Left lung (tissue), 10 donors: Measurements from ENCODE around the gene ADGRG4. TPM values are rescaled to one million over a fixed set of nuclear protein-coding genes. Genes with fewer than 3 reads are reported as not detected.

Experiments
- ATAC-seq: fragments of 200-7000 bp; cut with Tn5 transposase; one replicate; pipeline ENCODE4 v1.9.1; 2020; ENCODE audit warnings: moderate library complexity
- DNase-seq, 4 donors: peaks; one replicate each; pipeline ENCODE4 v3.0.0-alpha.2; 2013 to 2020
- H3K27ac ChIP-seq, 2 donors: fragments of 200-600 bp; sonication (generic) in 1 of 2; one replicate each; pipeline versions ENCODE4 v1.5.0 to v1.8.0; 2020 to 2021
- H3K27me3 ChIP-seq, 2 donors: fragments of 200-600 bp; sonication (generic) in 1 of 2; one replicate each; pipeline versions ENCODE4 v1.5.0 to v1.8.0; 2020 to 2021
- H3K36me3 ChIP-seq, 2 donors: fragments of 200-600 bp; sonication (generic) in 1 of 2; one replicate each; pipeline versions ENCODE4 v1.5.0 to v1.8.0; 2020 to 2021
- H3K4me1 ChIP-seq, 2 donors: fragments of 200-600 bp; one replicate each; pipeline ENCODE4 v1.8.0; 2021
- H3K4me3 ChIP-seq, 2 donors: fragments of 200-600 bp; sonication (generic) in 1 of 2; one replicate each; pipeline versions ENCODE4 v1.5.0 to v1.8.0; 2020 to 2021; ENCODE audit warnings: mild to moderate bottlenecking in 1 of 2
- H3K9me3 ChIP-seq, 2 donors: fragments of 200-600 bp; sonication (generic) in 1 of 2; one replicate each; pipeline versions ENCODE4 v1.5.0 to v1.8.0; 2020 to 2021
- CTCF ChIP-seq, 2 donors: fragments of 200-600 bp; sonication (generic) in 1 of 2; IDR thresholded peaks; one replicate each; pipeline versions ENCODE4 v1.5.0 to v1.8.0; 2021; ENCODE audit warnings: antibody characterized with exemption in 2 of 2
- intact Hi-C, 2 donors: fragments of 100-400 bp; cut with DNase I; formaldehyde crosslinking; loops; one replicate each; pipeline versions ENCODE4 v1.11.2 to v1.14.2; 2022
- polyA plus RNA-seq, 6 donors: library from polyadenylated mRNA; unstranded; fragments of 120-200 nt; gene quantifications; one replicate each; pipeline ENCODE4 v1.2.1, GENCODE V29; 2013; ENCODE audit not compliant: insufficient read length in 6 of 6
- total RNA-seq, 2 donors: library from RNA; stranded (reverse); fragmentation: NEBNext Ultra II Directional; extraction: Animal tissue kit (Norgen Biotek cat#: 25700); gene quantifications; one replicate each; pipeline ENCODE4 v1.2.1, GENCODE V29; 2021
- donor health status: DM: no; HTN: yes; CAD: no.
- donor health status: DM: no; HTN: no; CAD: no.

ADGRG4 gene
- total and polyA plus RNA-seq, 8 donors = 0.03 TPM; not detected in 7

- no peak for ATAC-seq
- H3K36me3 ChIP-seq = no peaks in the 10 kb centered on the region
- no peak for DNase-seq
- H3K4me1 ChIP-seq = no peaks in the 10 kb centered on the region
- no peaks in the 10 kb centered on the region for H3K27me3 ChIP-seq
- H3K4me3 ChIP-seq = no peak overlapping the region
- no peak for TF ChIP-seq CTCF (IDR thresholded peaks at IDR 0.05)
- H3K27ac ChIP-seq = no peak overlapping the region
- intact Hi-C loops = no loop called here
- no peaks in the 10 kb centered on the region for H3K9me3 ChIP-seq
Observed at GRCh38 chrX:136376713-136377112, 76.0 kb downstream of the ADGRG4 start.

GRCh38 chrX:136380010-136380769 is 79.4 kb downstream of the ADGRG4 start:
- Histone ChIP-seq H3K9me3 (no peaks in the 10 kb centered on the region), H3K4me3 (no peak overlapping the region), H3K27ac (no peak overlapping the region), H3K27me3 (no peaks in the 10 kb centered on the region), H3K36me3 (no peaks in the 10 kb centered on the region), H3K4me1 (no peaks in the 10 kb centered on the region)
- no peak for TF ChIP-seq CTCF (IDR thresholded peaks at IDR 0.05)
- intact Hi-C loops = no loop called here
- DNase-seq (no peak), ATAC-seq (no peak)

GRCh38 chrX:136386173-136386572 is 85.4 kb downstream of the ADGRG4 start:
- intact Hi-C loops = no loop called here
- Histone ChIP-seq H3K4me3 (no peak overlapping the region), H3K36me3 (no peaks in the 10 kb centered on the region), H3K27ac (no peak overlapping the region), H3K9me3 (no peaks in the 10 kb centered on the region), H3K27me3 (no peaks in the 10 kb centered on the region), H3K4me1 (no peaks in the 10 kb centered on the region)
- DNase-seq (no peak), ATAC-seq (no peak)
- TF ChIP-seq CTCF (IDR thresholded peaks at IDR 0.05) = no peak

- Histone ChIP-seq H3K4me3 (no peak overlapping the region), H3K27me3 (no peaks in the 10 kb centered on the region), H3K36me3 (no peaks in the 10 kb centered on the region), H3K27ac (no peak overlapping the region), H3K9me3 (no peaks in the 10 kb centered on the region), H3K4me1 (no peaks in the 10 kb centered on the region)
- DNase-seq (no peak), ATAC-seq (no peak)
- intact Hi-C loops = no loop called here
- no peak for TF ChIP-seq CTCF (IDR thresholded peaks at IDR 0.05)
Observed at GRCh38 chrX:136386826-136387225, 86.1 kb downstream of the ADGRG4 start.

GRCh38 chrX:136387951-136388502 is 87.3 kb downstream of the ADGRG4 start:
- H3K9me3 ChIP-seq = no peaks in the 10 kb centered on the region
- no peaks in the 10 kb centered on the region for H3K36me3 ChIP-seq
- no peak overlapping the region for H3K27ac ChIP-seq
- intact Hi-C loops = no loop called here
- DNase-seq = peak in 1 of 4 donors; percentile 1
- TF ChIP-seq CTCF (IDR thresholded peaks at IDR 0.05) = no peak
- no peak overlapping the region for H3K4me3 ChIP-seq
- H3K4me1 ChIP-seq = no peaks in the 10 kb centered on the region
- ATAC-seq = peak; percentile 13
- no peaks in the 10 kb centered on the region for H3K27me3 ChIP-seq
